ENCODE data around the gene ABHD5. TPM values are rescaled to one million over a fixed set of nuclear protein-coding genes. Genes with fewer than 3 reads are reported as not detected.

ABHD5 gene
- 10.5 TPM for total RNA-seq (2021; ENCODE audit: unreplicated experiment)
- polyA plus RNA-seq (2012; ENCODE audit: insufficient read length): 6.7 TPM
- Bru-seq, nascent RNA: percentile 55 among the genes with signal in this experiment
- BruChase-seq, experiment 1, labeled RNA remaining after a 2-hour chase: percentile 63 among the genes with signal in this experiment
- percentile 64 among the genes with signal in this experiment for BruChase-seq, experiment 2, labeled RNA remaining after a 6-hour chase
- long read RNA-seq, full-length matches to known transcripts: 12 of 14 reads
- long read RNA-seq, partial matches to known transcripts: 0 of 14 reads
- long read RNA-seq, other reads (novel, unspliced or antisense): 2 of 14 reads

DNA sequence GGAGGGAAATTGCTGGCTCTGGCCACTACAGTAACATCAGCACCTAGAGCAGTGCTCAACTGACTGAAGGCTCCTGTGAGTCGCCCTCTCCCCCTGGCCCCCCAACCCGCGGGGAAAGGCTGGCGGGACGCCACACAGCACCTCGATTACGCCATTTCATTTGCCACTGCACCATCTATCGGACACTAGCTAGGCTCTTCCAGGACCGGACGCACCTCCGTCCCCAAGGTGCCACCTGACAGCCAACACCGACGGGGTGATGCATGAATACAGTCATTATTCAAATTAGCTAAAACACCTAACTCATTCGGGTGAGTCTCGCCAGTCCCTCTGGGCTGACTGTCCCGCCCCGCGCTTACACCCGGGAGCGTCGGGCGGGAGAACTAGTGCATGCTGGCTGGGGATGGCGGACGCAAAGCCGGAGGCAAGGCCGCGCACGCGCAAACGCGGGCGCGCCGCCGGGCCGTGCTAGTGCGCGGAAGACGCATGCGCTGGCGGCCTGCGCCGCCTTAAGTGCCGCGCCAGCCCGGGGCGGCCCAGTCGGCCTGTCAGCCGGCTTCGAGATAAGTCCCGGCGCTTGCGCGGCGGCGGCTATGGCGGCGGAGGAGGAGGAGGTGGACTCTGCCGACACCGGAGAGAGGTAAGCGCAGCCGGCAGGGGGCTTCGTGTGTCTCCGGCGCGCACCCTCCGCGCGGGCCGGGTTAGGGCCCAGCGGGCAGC lies at the start of gene ABHD5:
Gene ABHD5, plus strand, starts transcription at position 539 of the 720 bp plus-strand sequence. Its CDS starts 55 bp downstream, at position 594.
- Histone ChIP-seq H3K27ac (ENCODE audit: low read length) (peak within 1 kb of the TSS; percentile 79), H3K27me3 (ENCODE audit: control insufficient read depth, insufficient read depth, low read length) (no peaks in the 10 kb centered on the region), H3K36me3 (ENCODE audit: control insufficient read depth, insufficient read depth, low read length) (no peaks in the 10 kb centered on the region), H3K4me1 (ENCODE audit: control insufficient read depth, insufficient read depth, low read length) (peaks cover 11% of the 10 kb centered on the region; the same call in 1 of the 2 replicates), H3K4me3 (ENCODE audit: low read depth in 2 of 2, low read length in 2 of 2) (peak within 1 kb of the TSS; percentile 76 to 77), H3K9me3 (ENCODE audit: control insufficient read depth, insufficient read depth, low read depth, low read length) (no peaks in the 10 kb centered on the region)
- ChIA-PET CTCF (interaction anchor here (0.6 kb wide), 1 partner anchor 79 kb away, joined by 3 read pairs; no protein-coding TSS in a partner anchor), POLR2A (no interaction called here)
- intact Hi-C loops (cut with micrococcal nuclease; ENCODE audit: unreplicated experiment) (no loop called here), in situ Hi-C loops (cut with HindIII; ENCODE audit: low pct_unique_long_range_greater_than_20kb, low sequenced_read_pairs) (no loop called here)
- no TSS peak for BruUV-seq (replicated peaks)
- DNase-seq (ENCODE audit: low read depth, low spot score) (peak; percentile 65), ATAC-seq (peak; percentile 94)
- TF ChIP-seq, protein P1, sequence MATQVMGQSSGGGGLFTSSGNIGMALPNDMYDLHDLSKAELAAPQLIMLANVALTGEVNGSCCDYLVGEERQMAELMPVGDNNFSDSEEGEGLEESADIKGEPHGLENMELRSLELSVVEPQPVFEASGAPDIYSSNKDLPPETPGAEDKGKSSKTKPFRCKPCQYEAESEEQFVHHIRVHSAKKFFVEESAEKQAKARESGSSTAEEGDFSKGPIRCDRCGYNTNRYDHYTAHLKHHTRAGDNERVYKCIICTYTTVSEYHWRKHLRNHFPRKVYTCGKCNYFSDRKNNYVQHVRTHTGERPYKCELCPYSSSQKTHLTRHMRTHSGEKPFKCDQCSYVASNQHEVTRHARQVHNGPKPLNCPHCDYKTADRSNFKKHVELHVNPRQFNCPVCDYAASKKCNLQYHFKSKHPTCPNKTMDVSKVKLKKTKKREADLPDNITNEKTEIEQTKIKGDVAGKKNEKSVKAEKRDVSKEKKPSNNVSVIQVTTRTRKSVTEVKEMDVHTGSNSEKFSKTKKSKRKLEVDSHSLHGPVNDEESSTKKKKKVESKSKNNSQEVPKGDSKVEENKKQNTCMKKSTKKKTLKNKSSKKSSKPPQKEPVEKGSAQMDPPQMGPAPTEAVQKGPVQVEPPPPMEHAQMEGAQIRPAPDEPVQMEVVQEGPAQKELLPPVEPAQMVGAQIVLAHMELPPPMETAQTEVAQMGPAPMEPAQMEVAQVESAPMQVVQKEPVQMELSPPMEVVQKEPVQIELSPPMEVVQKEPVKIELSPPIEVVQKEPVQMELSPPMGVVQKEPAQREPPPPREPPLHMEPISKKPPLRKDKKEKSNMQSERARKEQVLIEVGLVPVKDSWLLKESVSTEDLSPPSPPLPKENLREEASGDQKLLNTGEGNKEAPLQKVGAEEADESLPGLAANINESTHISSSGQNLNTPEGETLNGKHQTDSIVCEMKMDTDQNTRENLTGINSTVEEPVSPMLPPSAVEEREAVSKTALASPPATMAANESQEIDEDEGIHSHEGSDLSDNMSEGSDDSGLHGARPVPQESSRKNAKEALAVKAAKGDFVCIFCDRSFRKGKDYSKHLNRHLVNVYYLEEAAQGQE (IDR thresholded peaks at IDR 0.05; ENCODE audit: insufficient read depth in 1 of 2, low read depth in 2 of 2, low read length in 1 of 2): no peak
- TF ChIP-seq, protein P2, sequence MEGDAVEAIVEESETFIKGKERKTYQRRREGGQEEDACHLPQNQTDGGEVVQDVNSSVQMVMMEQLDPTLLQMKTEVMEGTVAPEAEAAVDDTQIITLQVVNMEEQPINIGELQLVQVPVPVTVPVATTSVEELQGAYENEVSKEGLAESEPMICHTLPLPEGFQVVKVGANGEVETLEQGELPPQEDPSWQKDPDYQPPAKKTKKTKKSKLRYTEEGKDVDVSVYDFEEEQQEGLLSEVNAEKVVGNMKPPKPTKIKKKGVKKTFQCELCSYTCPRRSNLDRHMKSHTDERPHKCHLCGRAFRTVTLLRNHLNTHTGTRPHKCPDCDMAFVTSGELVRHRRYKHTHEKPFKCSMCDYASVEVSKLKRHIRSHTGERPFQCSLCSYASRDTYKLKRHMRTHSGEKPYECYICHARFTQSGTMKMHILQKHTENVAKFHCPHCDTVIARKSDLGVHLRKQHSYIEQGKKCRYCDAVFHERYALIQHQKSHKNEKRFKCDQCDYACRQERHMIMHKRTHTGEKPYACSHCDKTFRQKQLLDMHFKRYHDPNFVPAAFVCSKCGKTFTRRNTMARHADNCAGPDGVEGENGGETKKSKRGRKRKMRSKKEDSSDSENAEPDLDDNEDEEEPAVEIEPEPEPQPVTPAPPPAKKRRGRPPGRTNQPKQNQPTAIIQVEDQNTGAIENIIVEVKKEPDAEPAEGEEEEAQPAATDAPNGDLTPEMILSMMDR (IDR thresholded peaks at IDR 0.05): peak; percentile 29; the same call in 1 of the 2 replicates
- TF ChIP-seq TCF7L2 (IDR thresholded peaks at IDR 0.05; ENCODE audit: low read depth, low read length) (no peak), SIN3A (IDR thresholded peaks at IDR 0.05; ENCODE audit: borderline replicate concordance, insufficient read depth, low read depth, low read length) (peak; percentile 88; the same call in 1 of the 2 replicates), POLR2AphosphoS5 (IDR thresholded peaks at IDR 0.05; ENCODE audit: low read depth, low read length) (peak; percentile 45)

DNA sequence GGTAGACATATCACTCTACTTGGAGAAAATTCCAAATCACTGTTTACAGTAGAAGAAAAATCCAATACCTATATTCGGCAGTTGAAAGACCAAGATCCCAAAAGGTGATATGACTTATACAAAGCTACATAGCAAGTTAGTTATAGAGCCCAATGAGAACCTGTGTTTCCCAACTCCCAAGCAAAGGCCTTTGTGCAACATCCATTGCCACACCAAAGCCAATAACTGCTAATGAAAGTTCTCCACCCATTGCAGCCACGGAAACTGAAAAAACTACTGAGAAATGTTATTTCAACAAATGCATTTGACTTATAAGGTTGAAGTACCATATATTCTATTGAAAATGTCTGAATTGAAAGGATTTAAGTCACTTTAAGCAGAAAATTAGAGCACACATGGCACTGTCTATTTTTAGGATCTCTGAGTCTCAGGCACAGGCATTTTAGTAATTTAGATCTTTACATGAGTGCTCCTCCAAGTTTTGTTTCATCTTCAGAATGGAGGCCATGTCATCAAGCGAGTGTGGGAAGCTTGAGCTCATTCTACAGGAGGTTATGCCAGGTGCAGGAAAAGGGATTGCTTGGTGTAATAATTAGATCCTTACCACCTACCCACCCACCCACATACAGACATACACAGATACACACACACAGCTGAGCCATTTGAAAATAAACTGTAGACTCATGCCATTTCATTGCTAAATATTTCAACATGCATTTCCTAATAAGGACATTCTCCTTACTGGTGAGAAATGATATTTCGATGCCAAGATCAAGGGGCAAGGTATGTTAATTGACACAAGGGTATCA lies 49.2 kb upstream of the ABHD5 start:
- Histone ChIP-seq H3K27me3 (ENCODE audit: control insufficient read depth, insufficient read depth, low read length) (no peaks in the 10 kb centered on the region), H3K27ac (ENCODE audit: low read length) (no peak overlapping the region), H3K4me1 (ENCODE audit: control insufficient read depth, insufficient read depth, low read length) (no peaks in the 10 kb centered on the region), H3K9me3 (ENCODE audit: control insufficient read depth, insufficient read depth, low read depth, low read length) (no peaks in the 10 kb centered on the region), H3K36me3 (ENCODE audit: control insufficient read depth, insufficient read depth, low read length) (no peaks in the 10 kb centered on the region), H3K4me3 (ENCODE audit: low read depth in 2 of 2, low read length in 2 of 2) (no peak overlapping the region)
- DNase-seq (ENCODE audit: low read depth, low spot score) (no peak), ATAC-seq (no peak)
- TF ChIP-seq POLR2AphosphoS5 (IDR thresholded peaks at IDR 0.05; ENCODE audit: low read depth, low read length) (no peak), SIN3A (IDR thresholded peaks at IDR 0.05; ENCODE audit: borderline replicate concordance, insufficient read depth, low read depth, low read length) (no peak)
- no TSS peak for BruUV-seq (replicated peaks)
- CTCF ChIA-PET: no interaction called here
- in situ Hi-C loops (cut with HindIII; ENCODE audit: low pct_unique_long_range_greater_than_20kb, low sequenced_read_pairs) (no loop called here), intact Hi-C loops (cut with micrococcal nuclease; ENCODE audit: unreplicated experiment) (no loop called here)
- POLR2A ChIA-PET: no interaction called here

Measured in Panc1 (cell line).